ENCODE data around the gene BCAP31. TPM values are rescaled to one million over a fixed set of nuclear protein-coding genes. Genes with fewer than 3 reads are reported as not detected.

Gene BCAP31
- total and polyA plus RNA-seq, 2 of the 13 experiments (the other 11 are each of a cell fraction or from before 2014, with no cell fraction given), result 139 to 178 TPM

GRCh38 chrX:153662266-153662665, 61.9 kb downstream of the BCAP31 start:
- intact Hi-C loops (cut with micrococcal nuclease; ENCODE audit: unreplicated experiment) (loop anchor here (2.0 kb wide), 1 partner anchor 51 kb away; no protein-coding TSS in a partner anchor), in situ Hi-C loops (cut with HindIII; ENCODE audit: extremely low pct_ligation_motif_present, low pct_unique_long_range_greater_than_20kb) (loop anchor here (25.0 kb wide), 1 partner anchor 700 kb away; no protein-coding TSS in a partner anchor)
- Histone ChIP-seq H4K20me1 (ENCODE audit: insufficient read depth, low read length) (no peaks in the 10 kb centered on the region), H3K9me3 (ENCODE audit: low read length) (no peaks in the 10 kb centered on the region), H3K36me3 (replicated peaks in 1 of 2; ENCODE audit: control insufficient read depth in 1 of 2, insufficient read depth in 2 of 2, low read length in 2 of 2) (no peaks in the 10 kb centered on the region), H3K79me2 (ENCODE audit: insufficient read depth, low read length) (no peaks in the 10 kb centered on the region), H3K4me1 (ENCODE audit: insufficient read depth, low read length) (0 out of 2 replicates have a peak, but pooled peaks cover under 1% of the 10 kb centered on the region), H2AFZ (ENCODE audit: low read length) (no peak overlapping the region), H3K4me2 (ENCODE audit: low read depth, low read length) (no peak overlapping the region), H3K27me3 (ENCODE audit: control insufficient read depth in 1 of 2, insufficient read depth in 2 of 2, low read length in 2 of 2) (peaks cover 0 to 14% of the 10 kb centered on the region in 2 experiments; a peak in 2 of 5 replicates), H3K9ac (ENCODE audit: insufficient read depth, low read depth, low read length) (no peak overlapping the region), H3K27ac (ENCODE audit: extremely low read length, insufficient read depth, low read length) (no peak overlapping the region), H3K4me3 (replicated peaks in 1 of 3; ENCODE audit: insufficient read depth in 1 of 3, low read depth in 2 of 3, low read length in 3 of 3) (no peak overlapping the region)
- peak; percentile 88 for ATAC-seq
- ChIA-PET CTCF (ENCODE audit: low intra/inter-chr PET ratio, low total read pairs) (interaction anchor here (1.1 to 3.1 kb wide), 5 partner anchors 25 to 123 kb away, joined by 3 to 16 read pairs (median 7); no protein-coding TSS in a partner anchor), POLR2A (no interaction called here)
- peak; percentile 48 for DNase-seq (ENCODE audit: low spot score)
- FAIRE-seq, result peak; percentile 67
- 0% methylated on average over 1 of the region's 31 CpGs for WGBS (ENCODE audit: low lambda C conversion rate)
- no TSS peak for BruUV-seq (replicated peaks)
- no peak for TF ChIP-seq NONO (IDR thresholded peaks at IDR 0.05)
- no peak for TF ChIP-seq NONO (CRISPR knock-in tag; conservative IDR thresholded peaks at IDR 0.05)
- TF ChIP-seq, protein P1, sequence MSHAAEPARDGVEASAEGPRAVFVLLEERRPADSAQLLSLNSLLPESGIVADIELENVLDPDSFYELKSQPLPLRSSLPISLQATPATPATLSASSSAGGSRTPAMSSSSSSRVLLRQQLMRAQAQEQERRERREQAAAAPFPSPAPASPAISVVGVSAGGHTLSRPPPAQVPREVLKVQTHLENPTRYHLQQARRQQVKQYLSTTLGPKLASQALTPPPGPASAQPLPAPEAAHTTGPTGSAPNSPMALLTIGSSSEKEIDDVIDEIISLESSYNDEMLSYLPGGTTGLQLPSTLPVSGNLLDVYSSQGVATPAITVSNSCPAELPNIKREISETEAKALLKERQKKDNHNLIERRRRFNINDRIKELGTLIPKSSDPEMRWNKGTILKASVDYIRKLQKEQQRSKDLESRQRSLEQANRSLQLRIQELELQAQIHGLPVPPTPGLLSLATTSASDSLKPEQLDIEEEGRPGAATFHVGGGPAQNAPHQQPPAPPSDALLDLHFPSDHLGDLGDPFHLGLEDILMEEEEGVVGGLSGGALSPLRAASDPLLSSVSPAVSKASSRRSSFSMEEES (CRISPR knock-in tag; IDR thresholded peaks at IDR 0.05), result no peak
- TF ChIP-seq KAT8 (CRISPR knock-in tag; IDR thresholded peaks at IDR 0.05), result no peak
- no peak for TF ChIP-seq DMTF1 (CRISPR knock-in tag; IDR thresholded peaks at IDR 0.05)
- no peak for TF ChIP-seq KLF9 (CRISPR knock-in tag; IDR thresholded peaks at IDR 0.05; ENCODE audit: low read depth)
- TF ChIP-seq, protein P2, sequence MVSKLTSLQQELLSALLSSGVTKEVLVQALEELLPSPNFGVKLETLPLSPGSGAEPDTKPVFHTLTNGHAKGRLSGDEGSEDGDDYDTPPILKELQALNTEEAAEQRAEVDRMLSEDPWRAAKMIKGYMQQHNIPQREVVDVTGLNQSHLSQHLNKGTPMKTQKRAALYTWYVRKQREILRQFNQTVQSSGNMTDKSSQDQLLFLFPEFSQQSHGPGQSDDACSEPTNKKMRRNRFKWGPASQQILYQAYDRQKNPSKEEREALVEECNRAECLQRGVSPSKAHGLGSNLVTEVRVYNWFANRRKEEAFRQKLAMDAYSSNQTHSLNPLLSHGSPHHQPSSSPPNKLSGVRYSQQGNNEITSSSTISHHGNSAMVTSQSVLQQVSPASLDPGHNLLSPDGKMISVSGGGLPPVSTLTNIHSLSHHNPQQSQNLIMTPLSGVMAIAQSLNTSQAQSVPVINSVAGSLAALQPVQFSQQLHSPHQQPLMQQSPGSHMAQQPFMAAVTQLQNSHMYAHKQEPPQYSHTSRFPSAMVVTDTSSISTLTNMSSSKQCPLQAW (CRISPR knock-in tag; IDR thresholded peaks at IDR 0.05), result 0 out of 2 replicates have a peak, but pooled peaks have one; percentile 19
- peak; percentile 60 for TF ChIP-seq SMC3 (IDR thresholded peaks at IDR 0.05; ENCODE audit: low read length)
- TF ChIP-seq JDP2 (CRISPR knock-in tag; IDR thresholded peaks at IDR 0.05; ENCODE audit: borderline replicate concordance), result no peak
- TF ChIP-seq, protein P3, sequence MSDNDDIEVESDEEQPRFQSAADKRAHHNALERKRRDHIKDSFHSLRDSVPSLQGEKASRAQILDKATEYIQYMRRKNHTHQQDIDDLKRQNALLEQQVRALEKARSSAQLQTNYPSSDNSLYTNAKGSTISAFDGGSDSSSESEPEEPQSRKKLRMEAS (IDR thresholded peaks at IDR 0.05), result no peak
- TF ChIP-seq KAT2B (IDR thresholded peaks at IDR 0.05; ENCODE audit: borderline replicate concordance, low read depth, low read length), result no peak
- no peak for TF ChIP-seq CREM (IDR thresholded peaks at IDR 0.05)
- TF ChIP-seq CREM (CRISPR knock-in tag; IDR thresholded peaks at IDR 0.05), result no peak
- no peak for TF ChIP-seq MAZ (IDR thresholded peaks at IDR 0.05; ENCODE audit: borderline replicate concordance, low read depth, low read length)
- TF ChIP-seq MAZ (CRISPR knock-in tag; IDR thresholded peaks at IDR 0.05; ENCODE audit: low read depth), result no peak
- no peak for TF ChIP-seq U2AF1 (optimal IDR thresholded peaks at IDR 0.05; ENCODE audit: low read depth, low read length)
- TF ChIP-seq STAG1 (CRISPR knock-in tag; IDR thresholded peaks at IDR 0.05), result peak; percentile 62
- TF ChIP-seq ZMYM3 (CRISPR knock-in tag; IDR thresholded peaks at IDR 0.05), result no peak
- no peak for TF ChIP-seq KDM4B (CRISPR knock-in tag; IDR thresholded peaks at IDR 0.05)
- TF ChIP-seq ISX (CRISPR knock-in tag; conservative IDR thresholded peaks at IDR 0.05), result no peak
- TF ChIP-seq ZNF513 (CRISPR knock-in tag; conservative IDR thresholded peaks at IDR 0.05), result no peak

Measured in HepG2 (cell line).